CD14-positive monocyte (primary cell): ENCODE data around the gene PPP1CC. TPM values are rescaled to one million over a fixed set of nuclear protein-coding genes. Genes with fewer than 3 reads are reported as not detected.
A peak's percentile ranks its signal among the peaks of the same experiment; 100 is the strongest.

Experiments used
- DNase-seq, 3 donors: peaks; one replicate each; pipeline ENCODE4 v3.0.0-alpha.2; 2011 to 2022
- H2AFZ ChIP-seq: 2 replicates; pipeline ENCODE4 v1.6.0; 2012; ENCODE audit warnings: mild to moderate bottlenecking, low read depth, low read length, inconsistent platforms; ENCODE audit not compliant: insufficient read depth, poor library complexity, severe bottlenecking
- H3K27ac ChIP-seq, 2 donors: 1 replicate in 1 of 2; 2 replicates in 1 of 2; pipeline ENCODE4 v1.5.1; 2012 to 2013; ENCODE audit warnings: low read length in 2 of 2, control low read depth in 1 of 2, inconsistent platforms in 1 of 2, low read depth in 1 of 2, mild to moderate bottlenecking in 1 of 2
- H3K27me3 ChIP-seq, 2 donors: one replicate each; pipeline versions ENCODE4 v1.6.0 to v1.6.1; 2011 to 2013; ENCODE audit warnings: low read length in 2 of 2; ENCODE audit not compliant: control insufficient read depth in 2 of 2, insufficient read depth in 2 of 2
- H3K36me3 ChIP-seq, 2 donors: replicated peaks in 1 of 2; 1 replicate in 1 of 2; 2 replicates in 1 of 2; pipeline versions ENCODE4 v1.5.1 to v1.6.1; 2012 to 2013; ENCODE audit warnings: low read length in 2 of 2, control low read depth in 1 of 2, inconsistent platforms in 1 of 2, mild to moderate bottlenecking in 1 of 2; ENCODE audit not compliant: insufficient read depth in 2 of 2, control insufficient read depth in 1 of 2
- H3K4me1 ChIP-seq, 2 donors: 1 replicate in 1 of 2; 2 replicates in 1 of 2; pipeline versions ENCODE4 v1.5.1 to v1.6.1; 2012 to 2013; ENCODE audit warnings: low read length in 2 of 2, control low read depth in 1 of 2, inconsistent platforms in 1 of 2, mild to moderate bottlenecking in 1 of 2, moderate library complexity in 1 of 2; ENCODE audit not compliant: insufficient read depth in 2 of 2, control insufficient read depth in 1 of 2
- H3K4me2 ChIP-seq: replicated peaks from 2 replicates; pipeline ENCODE3; 2012; ENCODE audit warnings: low read length, moderate library complexity, mild to moderate bottlenecking; ENCODE audit not compliant: poor library complexity, severe bottlenecking; ENCODE audit errors: extremely low read depth
- H3K4me3 ChIP-seq, 3 experiments: fragments of 200-600 bp in 1 of 3; sonication (generic) in 1 of 3; replicated peaks in 1 of 3; 1 replicate in 2 of 3; 2 replicates in 1 of 3; pipeline ENCODE4 v1.5.1; 2011 to 2013; ENCODE audit warnings: low read length in 3 of 3, mild to moderate bottlenecking in 3 of 3, control low read depth in 2 of 3, low read depth in 2 of 3, inconsistent platforms in 1 of 3, moderate library complexity in 1 of 3
- H3K79me2 ChIP-seq: 2 replicates; pipeline ENCODE4 v1.6.0; 2012; ENCODE audit warnings: mild to moderate bottlenecking, control low read depth, inconsistent platforms, low read length, moderate library complexity; ENCODE audit not compliant: insufficient read depth
- H3K9ac ChIP-seq: 2 replicates; pipeline ENCODE4 v1.6.0; 2017; ENCODE audit warnings: low read length, mild to moderate bottlenecking; ENCODE audit not compliant: insufficient read depth, poor library complexity, severe bottlenecking
- H3K9me3 ChIP-seq, 2 donors: replicated peaks in 1 of 2; 1 replicate in 1 of 2; 2 replicates in 1 of 2; pipeline versions ENCODE4 v1.5.1 to v1.6.1; 2012 to 2013; ENCODE audit warnings: low read length in 2 of 2, control low read depth in 1 of 2; ENCODE audit not compliant: control insufficient read depth in 1 of 2, insufficient read depth in 1 of 2
- H4K20me1 ChIP-seq: 2 replicates; pipeline ENCODE4 v1.6.0; 2012; ENCODE audit warnings: mild to moderate bottlenecking, low read length, control low read depth, moderate library complexity; ENCODE audit not compliant: insufficient read depth
- H3K27ac Mint-ChIP-seq, 7 donors: one replicate each; pipeline ENCODE4 v1.8.0; 2020; ENCODE audit warnings: mild to moderate bottlenecking in 7 of 7, mixed read lengths in 7 of 7, moderate library complexity in 6 of 7, inconsistent platforms in 2 of 7
- H3K27me3 Mint-ChIP-seq, 3 donors: one replicate each; pipeline ENCODE4 v1.8.0; 2021 to 2022; ENCODE audit warnings: low read depth in 3 of 3, mild to moderate bottlenecking in 3 of 3, mixed read lengths in 3 of 3, moderate library complexity in 3 of 3, inconsistent platforms in 1 of 3
- H3K36me3 Mint-ChIP-seq, 2 donors: one replicate each; pipeline ENCODE4 v1.8.0; 2020; ENCODE audit warnings: mixed read lengths in 2 of 2, inconsistent platforms in 1 of 2, mild to moderate bottlenecking in 1 of 2
- H3K4me1 Mint-ChIP-seq: one replicate; pipeline ENCODE4 v1.8.0; 2020; ENCODE audit warnings: mild to moderate bottlenecking, mixed read lengths
- H3K4me3 Mint-ChIP-seq, 2 donors: one replicate each; pipeline ENCODE4 v1.8.0; 2020; ENCODE audit warnings: mild to moderate bottlenecking in 2 of 2, mixed read lengths in 2 of 2, moderate library complexity in 1 of 2
- H3K9me3 Mint-ChIP-seq, 7 donors: one replicate each; pipeline ENCODE4 v1.8.0; 2020 to 2022; ENCODE audit warnings: mixed read lengths in 7 of 7, mild to moderate bottlenecking in 6 of 7, moderate library complexity in 6 of 7, inconsistent platforms in 2 of 7
- intact Hi-C, 2 donors: fragments of 100-400 bp; cut with micrococcal nuclease; formaldehyde crosslinking; loops; one replicate each; pipeline versions ENCODE4 v1.15.0 to v1.15.1; 2023
- polyA plus RNA-seq, 3 donors: library from polyadenylated mRNA; depleted of rRNA in 1 of 3; unstranded in 2 of 3; stranded (reverse) in 1 of 3; fragments of 300-500 nt in 2 of 3; fragments of >200 nt in 1 of 3; fragmentation: Illumina TruSeq in 2 of 3; gene quantifications; 1 replicate in 2 of 3; 2 replicates in 1 of 3; pipeline ENCODE4 v1.2.3, GENCODE V29; 2012 to 2021
- TF ChIP-seq, protein P1 (sequence below): fragments of 200-600 bp; IDR thresholded peaks from one replicate; pipeline ENCODE4 v1.8.0; 2022; ENCODE audit warnings: antibody characterized with exemption, mild to moderate bottlenecking

Gene PPP1CC
- polyA plus RNA-seq, 3 donors: 63.2 to 139 (median 128) TPM

DNA sequence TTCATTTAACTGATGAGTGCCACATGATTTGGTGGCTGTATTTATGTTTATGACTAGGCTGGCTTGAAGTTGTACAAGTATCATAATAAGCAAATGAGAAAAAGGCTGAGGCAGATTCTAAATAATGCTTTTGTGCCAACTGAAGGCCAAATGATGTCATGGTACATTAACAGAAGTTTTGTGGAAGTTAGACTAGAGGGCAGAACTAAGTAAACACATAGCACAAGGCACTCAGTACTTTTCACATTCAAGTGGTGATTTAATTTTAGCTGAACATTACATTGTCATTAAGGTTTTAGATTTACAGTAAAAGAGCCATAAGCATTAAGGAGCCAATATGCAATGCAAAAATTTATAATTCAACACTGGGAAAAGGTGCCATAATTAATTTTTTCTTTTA lies 21.1 kb downstream of the PPP1CC start:
- H3K79me2 ChIP-seq: peaks cover 27% of the 10 kb centered on the region
- peaks cover 86 to 100% of the 10 kb centered on the region in 2 donors for H3K36me3 ChIP-seq
- peak overlapping the region in 1 of 7 donors; percentile 44 for H3K27ac Mint-ChIP-seq
- intact Hi-C loops: no loop called here
- H3K9ac ChIP-seq: no peak overlapping the region
- peaks cover 73% of the 10 kb centered on the region for H4K20me1 ChIP-seq
- H3K27me3 Mint-ChIP-seq: no peaks in the 10 kb centered on the region
- H3K27ac ChIP-seq: no peak overlapping the region
- H3K4me3 ChIP-seq: no peak overlapping the region
- DNase-seq: no peak
- no peaks in the 10 kb centered on the region for H3K9me3 Mint-ChIP-seq
- H3K4me1 ChIP-seq: no peaks in the 10 kb centered on the region
- H3K4me2 ChIP-seq: no peak overlapping the region
- no peaks in the 10 kb centered on the region for H3K27me3 ChIP-seq
- TF ChIP-seq, protein P1, sequence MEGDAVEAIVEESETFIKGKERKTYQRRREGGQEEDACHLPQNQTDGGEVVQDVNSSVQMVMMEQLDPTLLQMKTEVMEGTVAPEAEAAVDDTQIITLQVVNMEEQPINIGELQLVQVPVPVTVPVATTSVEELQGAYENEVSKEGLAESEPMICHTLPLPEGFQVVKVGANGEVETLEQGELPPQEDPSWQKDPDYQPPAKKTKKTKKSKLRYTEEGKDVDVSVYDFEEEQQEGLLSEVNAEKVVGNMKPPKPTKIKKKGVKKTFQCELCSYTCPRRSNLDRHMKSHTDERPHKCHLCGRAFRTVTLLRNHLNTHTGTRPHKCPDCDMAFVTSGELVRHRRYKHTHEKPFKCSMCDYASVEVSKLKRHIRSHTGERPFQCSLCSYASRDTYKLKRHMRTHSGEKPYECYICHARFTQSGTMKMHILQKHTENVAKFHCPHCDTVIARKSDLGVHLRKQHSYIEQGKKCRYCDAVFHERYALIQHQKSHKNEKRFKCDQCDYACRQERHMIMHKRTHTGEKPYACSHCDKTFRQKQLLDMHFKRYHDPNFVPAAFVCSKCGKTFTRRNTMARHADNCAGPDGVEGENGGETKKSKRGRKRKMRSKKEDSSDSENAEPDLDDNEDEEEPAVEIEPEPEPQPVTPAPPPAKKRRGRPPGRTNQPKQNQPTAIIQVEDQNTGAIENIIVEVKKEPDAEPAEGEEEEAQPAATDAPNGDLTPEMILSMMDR: no peak
- H3K4me1 Mint-ChIP-seq: peaks cover 5% of the 10 kb centered on the region
- peaks cover 83 to 89% of the 10 kb centered on the region in 2 donors for H3K36me3 Mint-ChIP-seq
- H2AFZ ChIP-seq: no peak overlapping the region
- H3K4me3 Mint-ChIP-seq: no peak overlapping the region
- H3K9me3 ChIP-seq: no peaks in the 10 kb centered on the region

DNA sequence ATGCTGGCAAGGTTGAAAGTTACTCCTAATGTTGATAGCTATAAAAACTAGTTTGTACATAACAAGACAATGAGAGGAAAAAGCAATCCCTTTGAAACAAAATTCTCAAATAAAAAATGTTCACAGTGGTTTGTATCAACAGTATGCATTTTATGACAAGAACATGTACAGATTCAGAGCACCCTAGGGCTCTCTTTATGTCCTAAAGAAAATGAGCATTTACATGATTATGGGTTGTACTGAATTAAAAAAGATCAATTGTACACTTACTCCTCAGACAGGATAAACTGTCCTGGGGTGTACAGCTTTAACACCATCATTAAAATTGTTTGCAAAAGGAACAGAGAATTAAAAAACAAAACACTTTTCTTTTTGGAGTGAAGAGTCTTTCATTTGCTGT lies 22.2 kb downstream of the PPP1CC start:
- intact Hi-C loops: no loop called here
- Mint-ChIP-seq H3K4me1 (peaks cover 5% of the 10 kb centered on the region), H3K9me3 (no peaks in the 10 kb centered on the region), H3K4me3 (no peak overlapping the region), H3K36me3 (peaks cover 76 to 78% of the 10 kb centered on the region in 2 donors), H3K27ac (no peak overlapping the region), H3K27me3 (no peaks in the 10 kb centered on the region)
- DNase-seq: no peak
- Histone ChIP-seq H3K4me2 (no peak overlapping the region), H3K79me2 (peaks cover 20% of the 10 kb centered on the region), H3K27me3 (no peaks in the 10 kb centered on the region), H2AFZ (no peak overlapping the region), H4K20me1 (peaks cover 63% of the 10 kb centered on the region), H3K9me3 (no peaks in the 10 kb centered on the region), H3K9ac (no peak overlapping the region), H3K4me3 (no peak overlapping the region), H3K27ac (no peak overlapping the region), H3K4me1 (no peaks in the 10 kb centered on the region), H3K36me3 (peaks cover 77 to 96% of the 10 kb centered on the region in 2 donors)
- TF ChIP-seq, protein P1: no peak
